Thymus (tissue), 11 donors: ENCODE measurements around the gene TAS2R43. TPM values are rescaled to one million over a fixed set of nuclear protein-coding genes. Genes with fewer than 3 reads are reported as not detected.
"Not testable (repeated sequence)": the region's sequence is repeated elsewhere in the genome, so short reads cannot be mapped to it uniquely, and the experiment has no call there.

Source experiments
- DNase-seq, 9 donors: peaks; one replicate each; pipeline ENCODE4 v3.0.0-alpha.2; 2013; ENCODE audit warnings: low spot score in 9 of 9, low read depth in 6 of 9, missing footprints in 1 of 9
- H3K27ac ChIP-seq, 2 donors: one replicate each; pipeline ENCODE4 v1.5.1; 2013; ENCODE audit warnings: control low read depth in 1 of 2, low read depth in 1 of 2, low read length in 1 of 2, mild to moderate bottlenecking in 1 of 2, moderate library complexity in 1 of 2
- H3K27me3 ChIP-seq, 2 donors: one replicate each; pipeline ENCODE4 v1.5.1; 2013; ENCODE audit warnings: low read length in 1 of 2; ENCODE audit not compliant: control insufficient read depth in 2 of 2, insufficient read depth in 1 of 2
- H3K36me3 ChIP-seq, 2 donors: one replicate each; pipeline ENCODE4 v1.5.1; 2013; ENCODE audit warnings: low read length in 1 of 2, mild to moderate bottlenecking in 1 of 2, moderate library complexity in 1 of 2; ENCODE audit not compliant: control insufficient read depth in 2 of 2, insufficient read depth in 2 of 2
- H3K4me1 ChIP-seq, 2 donors: one replicate each; pipeline ENCODE4 v1.5.1; 2013; ENCODE audit warnings: low read length in 2 of 2; ENCODE audit not compliant: control insufficient read depth in 2 of 2, insufficient read depth in 2 of 2
- H3K4me3 ChIP-seq, 2 donors: one replicate each; pipeline ENCODE4 v1.5.1; 2013; ENCODE audit warnings: low read length in 2 of 2, control low read depth in 1 of 2, mild to moderate bottlenecking in 1 of 2
- H3K9me3 ChIP-seq, 2 donors: one replicate each; pipeline ENCODE4 v1.5.1; 2013; ENCODE audit warnings: low read length in 1 of 2, mild to moderate bottlenecking in 1 of 2; ENCODE audit not compliant: control insufficient read depth in 2 of 2, insufficient read depth in 1 of 2
- WGBS: extraction: QIAGEN DNeasy Blood & Tissue Kit; methylation state at CpG from one replicate; pipeline ENCODE4 v1.1.7; 2013; 5-methylcytosine and 5-hydroxymethylcytosine counted together
- polyA plus RNA-seq: library from polyadenylated mRNA; stranded (reverse); fragments of 200-250 nt; gene quantifications from one replicate; pipeline ENCODE4 v1.2.3, GENCODE V29; 2013
- total RNA-seq: library from RNA; stranded (reverse); fragments of 120-200 nt; gene quantifications from one replicate; pipeline ENCODE4 v1.2.4, GENCODE V29; 2013
- donor health status: healthy.

Gene TAS2R43
- total and polyA plus RNA-seq, 2 donors: 0.14 to 0.94 TPM

GRCh38 chr12:11108862-11109261, 16.7 kb upstream of the TAS2R43 start:
- H3K36me3 ChIP-seq: peaks cover 2 to 7% of the 10 kb centered on the region in 2 donors
- H3K4me1 ChIP-seq: no peaks in the 10 kb centered on the region
- H3K9me3 ChIP-seq: no peaks in the 10 kb centered on the region
- no peak overlapping the region for H3K4me3 ChIP-seq
- no peak for DNase-seq
- no peak overlapping the region for H3K27ac ChIP-seq
- no peaks in the 10 kb centered on the region for H3K27me3 ChIP-seq
- 96% methylated on average over 2 of the region's 2 CpGs for WGBS

- Histone ChIP-seq H3K4me1 (no peaks in the 10 kb centered on the region), H3K27me3 (no peaks in the 10 kb centered on the region), H3K27ac (no peak overlapping the region), H3K36me3 (peaks cover 2 to 7% of the 10 kb centered on the region in 2 donors), H3K9me3 (no peaks in the 10 kb centered on the region), H3K4me3 (no peak overlapping the region)
- 96% methylated on average over 1 of the region's 1 CpG for WGBS
- DNase-seq: no peak
Measured at GRCh38 chr12:11107719-11108118, 15.6 kb upstream of the TAS2R43 start.

- H3K4me1 ChIP-seq: no peaks in the 10 kb centered on the region
- WGBS: 98% methylated on average over 2 of the region's 2 CpGs
- no peak for DNase-seq
- H3K27me3 ChIP-seq: no peaks in the 10 kb centered on the region
- no peaks in the 10 kb centered on the region for H3K9me3 ChIP-seq
- H3K27ac ChIP-seq: no peak overlapping the region
- peaks cover 2 to 7% of the 10 kb centered on the region in 2 donors for H3K36me3 ChIP-seq
- no peak overlapping the region for H3K4me3 ChIP-seq
Measured at GRCh38 chr12:11106288-11106687, 14.2 kb upstream of the TAS2R43 start.

DNA sequence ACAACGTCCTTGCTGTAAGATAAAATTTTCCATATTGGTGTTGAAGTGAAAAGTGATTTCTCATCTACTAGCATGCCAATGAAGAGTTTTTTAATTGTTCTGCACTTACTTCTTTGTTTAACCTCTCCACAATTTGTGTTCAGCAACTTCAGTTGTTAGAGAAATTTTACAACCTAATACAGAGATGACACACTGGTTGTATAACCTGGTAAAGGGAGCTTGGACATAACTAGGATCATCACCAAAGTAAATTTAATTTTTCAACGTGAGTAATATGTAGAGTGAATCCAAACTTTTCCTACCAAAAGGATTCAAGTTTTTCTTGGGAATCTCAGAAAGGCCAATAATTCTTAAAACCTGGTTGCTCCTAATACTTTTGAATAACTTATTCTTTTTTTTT, 13.4 kb upstream of the TAS2R43 start:
- WGBS: 69% methylated on average over 2 of the region's 2 CpGs
- no peaks in the 10 kb centered on the region for H3K9me3 ChIP-seq
- H3K36me3 ChIP-seq: peaks cover 2 to 7% of the 10 kb centered on the region in 2 donors
- no peaks in the 10 kb centered on the region for H3K27me3 ChIP-seq
- no peak overlapping the region for H3K27ac ChIP-seq
- H3K4me1 ChIP-seq: no peaks in the 10 kb centered on the region
- H3K4me3 ChIP-seq: no peak overlapping the region
- DNase-seq: no peak

GRCh38 chr12:11094910-11095309, 2.8 kb upstream of the TAS2R43 start:
- DNase-seq, H3K9me3 ChIP-seq, H3K27me3 ChIP-seq, H3K27ac ChIP-seq, H3K4me1 ChIP-seq, H3K36me3 ChIP-seq, H3K4me3 ChIP-seq: not testable (repeated sequence)
- no CpG with 5 or more reads among the region's 2 CpGs for WGBS

DNA sequence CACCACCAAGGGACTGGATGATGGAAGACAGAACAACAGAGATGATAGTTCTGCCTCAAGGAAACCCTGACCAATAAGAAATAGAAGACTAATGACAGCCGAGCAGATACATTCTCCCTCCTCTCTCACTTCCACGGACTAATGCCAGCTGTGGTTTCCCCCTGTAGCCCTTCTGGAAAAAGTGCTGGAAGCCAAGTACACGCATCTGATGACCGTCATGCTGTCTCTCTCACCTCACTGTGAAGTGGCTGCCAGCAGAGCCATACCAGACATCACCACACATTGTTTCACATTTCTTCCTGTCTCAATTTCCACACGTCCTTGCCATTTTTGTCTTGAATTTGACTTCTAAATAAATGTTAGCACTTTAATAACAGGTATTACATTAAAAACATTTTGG, 2.9 kb downstream of the TAS2R43 start:
- Histone ChIP-seq H3K4me3 (no peak overlapping the region), H3K4me1 (no peaks in the 10 kb centered on the region), H3K27ac (no peak overlapping the region), H3K9me3 (no peaks in the 10 kb centered on the region), H3K27me3 (no peaks in the 10 kb centered on the region), H3K36me3 (peaks cover 0 to 5% of the 10 kb centered on the region in 2 donors)
- no peak for DNase-seq
- WGBS: 92% methylated on average over 5 of the region's 5 CpGs

DNA sequence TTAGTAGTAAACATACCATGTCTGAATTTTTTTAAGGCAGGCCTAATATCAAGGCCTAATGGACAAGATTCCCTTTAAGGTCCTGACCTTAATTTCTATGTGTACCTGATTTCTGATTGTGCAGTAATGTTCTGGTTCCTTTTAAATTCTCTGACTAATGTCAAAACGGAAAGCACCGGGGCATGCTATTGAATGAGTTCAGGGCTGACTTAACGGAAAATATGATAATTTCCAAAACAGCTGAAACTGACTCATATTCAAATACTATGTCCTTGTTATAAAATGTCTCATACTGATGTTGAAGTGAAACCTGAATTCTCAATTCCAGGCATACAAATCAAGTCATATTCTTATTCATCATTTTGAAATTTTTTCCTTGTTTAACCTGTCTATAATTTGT, 6.7 kb downstream of the TAS2R43 start:
- Histone ChIP-seq H3K27ac (no peak overlapping the region), H3K27me3 (no peaks in the 10 kb centered on the region), H3K4me3 (no peak overlapping the region), H3K4me1 (no peaks in the 10 kb centered on the region), H3K36me3 (peaks cover 0 to 5% of the 10 kb centered on the region in 2 donors), H3K9me3 (peaks cover 0 to 4% of the 10 kb centered on the region in 2 donors)
- peak in 1 of 9 donors; percentile 11 for DNase-seq
- over 99% methylated on average over 3 of the region's 3 CpGs for WGBS

- Histone ChIP-seq H3K4me3 (no peak overlapping the region), H3K27me3 (no peaks in the 10 kb centered on the region), H3K36me3 (no peaks in the 10 kb centered on the region), H3K9me3 (peaks cover 0 to 4% of the 10 kb centered on the region in 2 donors), H3K27ac (no peak overlapping the region), H3K4me1 (no peaks in the 10 kb centered on the region)
- 96% methylated on average over 2 of the region's 2 CpGs for WGBS
- no peak for DNase-seq
Measured at GRCh38 chr12:11081987-11082386, 10.1 kb downstream of the TAS2R43 start.

GRCh38 chr12:11078246-11078645, 13.9 kb downstream of the TAS2R43 start:
- H3K27me3 ChIP-seq: no peaks in the 10 kb centered on the region
- WGBS: 100% methylated on average over 1 of the region's 1 CpG
- no peak overlapping the region for H3K27ac ChIP-seq

GRCh38 chr12:11075642-11076041, 16.5 kb downstream of the TAS2R43 start:
- Histone ChIP-seq H3K4me3 (no peak overlapping the region), H3K36me3 (no peaks in the 10 kb centered on the region), H3K4me1 (no peaks in the 10 kb centered on the region), H3K27ac (no peak overlapping the region), H3K9me3 (no peaks in the 10 kb centered on the region), H3K27me3 (no peaks in the 10 kb centered on the region)
- WGBS: 79% methylated on average over 3 of the region's 3 CpGs
- DNase-seq: peak in 1 of 9 donors; percentile 13

More at GRCh38 chr12:11078246-11078645, 13.9 kb downstream of the TAS2R43 start:
- H3K4me1 ChIP-seq: no peaks in the 10 kb centered on the region
- peaks cover 0 to 4% of the 10 kb centered on the region in 2 donors for H3K9me3 ChIP-seq
- DNase-seq: no peak
- no peaks in the 10 kb centered on the region for H3K36me3 ChIP-seq
- no peak overlapping the region for H3K4me3 ChIP-seq
